OCI-LY7 (cell line): ENCODE measurements around the gene INSYN2B.

ENCODE experiments used
- EZH2phosphoT487 ChIP-seq: fragments of 200-600 bp; sonication (generic); IDR thresholded peaks from 2 replicates; pipeline ENCODE4 v1.6.1; 2018; ENCODE audit warnings: low read depth, borderline replicate concordance, mild to moderate bottlenecking, mixed run types, antibody characterized with exemption, low read length, moderate library complexity, mixed read lengths
- TF ChIP-seq, protein P1 (sequence below): fragments of 200-600 bp; sonication (generic); conservative IDR thresholded peaks from 2 replicates; pipeline ENCODE4 v1.5.1; 2014; ENCODE audit warnings: mild to moderate bottlenecking, antibody characterized with exemption, low read length, moderate library complexity, mixed read lengths

DNA sequence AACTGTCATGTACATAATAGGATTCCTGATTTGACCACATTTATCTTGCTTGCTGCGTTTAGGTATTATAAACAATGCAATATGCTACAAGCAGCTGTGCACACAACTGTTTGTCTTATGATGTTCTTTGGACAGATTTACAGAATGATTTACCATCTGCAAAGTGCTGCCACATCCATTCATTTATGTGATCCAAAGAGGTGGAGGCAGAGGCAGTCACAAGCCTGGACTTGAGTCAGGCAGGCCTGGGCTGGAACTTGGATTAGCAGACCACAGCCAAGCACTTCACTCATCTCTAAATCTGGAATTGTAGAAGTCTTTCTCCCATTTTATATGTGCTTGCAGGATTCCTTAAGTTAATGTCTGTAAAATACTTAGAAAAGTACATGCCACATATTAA is 149.0 kb downstream of the INSYN2B start:
- TF ChIP-seq, protein P1, sequence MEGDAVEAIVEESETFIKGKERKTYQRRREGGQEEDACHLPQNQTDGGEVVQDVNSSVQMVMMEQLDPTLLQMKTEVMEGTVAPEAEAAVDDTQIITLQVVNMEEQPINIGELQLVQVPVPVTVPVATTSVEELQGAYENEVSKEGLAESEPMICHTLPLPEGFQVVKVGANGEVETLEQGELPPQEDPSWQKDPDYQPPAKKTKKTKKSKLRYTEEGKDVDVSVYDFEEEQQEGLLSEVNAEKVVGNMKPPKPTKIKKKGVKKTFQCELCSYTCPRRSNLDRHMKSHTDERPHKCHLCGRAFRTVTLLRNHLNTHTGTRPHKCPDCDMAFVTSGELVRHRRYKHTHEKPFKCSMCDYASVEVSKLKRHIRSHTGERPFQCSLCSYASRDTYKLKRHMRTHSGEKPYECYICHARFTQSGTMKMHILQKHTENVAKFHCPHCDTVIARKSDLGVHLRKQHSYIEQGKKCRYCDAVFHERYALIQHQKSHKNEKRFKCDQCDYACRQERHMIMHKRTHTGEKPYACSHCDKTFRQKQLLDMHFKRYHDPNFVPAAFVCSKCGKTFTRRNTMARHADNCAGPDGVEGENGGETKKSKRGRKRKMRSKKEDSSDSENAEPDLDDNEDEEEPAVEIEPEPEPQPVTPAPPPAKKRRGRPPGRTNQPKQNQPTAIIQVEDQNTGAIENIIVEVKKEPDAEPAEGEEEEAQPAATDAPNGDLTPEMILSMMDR = no peak
- no peak for TF ChIP-seq EZH2phosphoT487
